Activated CD8-positive, alpha-beta memory T cell treated with anti-CD3 and anti-CD28 coated beads, Interleukin-2, amount 10 ng/mL, durations not matched to agents 7 days and 5 days (primary cell): ENCODE results near the gene HS3ST1. TPM values are rescaled to one million over a fixed set of nuclear protein-coding genes. Genes with fewer than 3 reads are reported as not detected.
"Not testable (repeated sequence)": the region's sequence is repeated elsewhere in the genome, so short reads cannot be mapped to it uniquely, and the experiment has no call there.

ENCODE experiments used
- ATAC-seq: fragments of 150-1000 bp; cut with Tn5 transposase; one replicate; pipeline ENCODE4 v1.10.0; 2021; ENCODE audit warnings: moderate library complexity
- CTCF ChIA-PET: fragments of 350-600 bp; sonication (Branson Sonifier 250); formaldehyde crosslinking; loops from one replicate; lab custom pipeline; 2021; ENCODE audit warnings: antibody characterized with exemption; lab: Charles Lee
- DNase-seq: peaks from one replicate; pipeline ENCODE4 v3.0.0-alpha.2; 2020
- H3K27ac Mint-ChIP-seq: one replicate; pipeline ENCODE4 v1.8.0; 2021; ENCODE audit warnings: mild to moderate bottlenecking, mixed read lengths
- H3K27me3 Mint-ChIP-seq: one replicate; pipeline ENCODE4 v1.8.0; 2021; ENCODE audit warnings: mixed read lengths
- H3K36me3 Mint-ChIP-seq: one replicate; pipeline ENCODE4 v1.8.0; 2021; ENCODE audit warnings: mild to moderate bottlenecking, mixed read lengths
- H3K4me1 Mint-ChIP-seq: one replicate; pipeline ENCODE4 v1.8.0; 2021; ENCODE audit warnings: mixed read lengths
- H3K4me3 Mint-ChIP-seq: one replicate; pipeline ENCODE4 v1.8.0; 2021; ENCODE audit warnings: mild to moderate bottlenecking, moderate library complexity, mixed read lengths
- H3K9me3 Mint-ChIP-seq: one replicate; pipeline ENCODE4 v1.8.0; 2022; ENCODE audit warnings: low read depth, mixed read lengths
- total RNA-seq, 2 experiments: library from RNA; stranded (reverse); gene quantifications; one replicate each; pipeline ENCODE4 v1.2.3, GENCODE V29; 2021

The HS3ST1 gene
- total RNA-seq, 2 experiments from 2014 or later = 0.19 TPM; not detected in 1

DNA sequence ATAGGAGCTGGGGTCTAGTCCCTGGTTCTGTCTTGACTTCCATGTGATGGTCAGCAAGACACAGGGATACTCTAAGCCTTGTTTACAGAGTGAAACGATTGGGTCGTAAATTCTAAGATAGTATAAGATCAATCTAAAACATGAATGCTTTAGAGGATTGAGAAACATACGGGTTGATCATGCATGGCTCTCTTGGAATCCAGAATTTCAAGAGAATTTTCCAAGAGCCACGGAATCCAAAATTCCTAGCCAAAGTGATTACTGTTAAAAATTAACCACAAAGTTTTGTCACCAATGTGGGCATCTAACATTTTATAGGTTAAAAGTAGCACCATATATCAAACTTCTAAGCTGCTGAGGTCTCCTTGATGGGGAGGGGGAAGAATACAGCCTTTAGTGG lies 16.5 kb downstream of the HS3ST1 start:
- Mint-ChIP-seq H3K36me3 (no peaks in the 10 kb centered on the region), H3K9me3 (no peaks in the 10 kb centered on the region), H3K27ac (no peak overlapping the region), H3K27me3 (peaks cover 4% of the 10 kb centered on the region), H3K4me1 (no peaks in the 10 kb centered on the region), H3K4me3 (no peak overlapping the region)
- CTCF ChIA-PET = no interaction called here
- ATAC-seq (no peak), DNase-seq (no peak)

DNA sequence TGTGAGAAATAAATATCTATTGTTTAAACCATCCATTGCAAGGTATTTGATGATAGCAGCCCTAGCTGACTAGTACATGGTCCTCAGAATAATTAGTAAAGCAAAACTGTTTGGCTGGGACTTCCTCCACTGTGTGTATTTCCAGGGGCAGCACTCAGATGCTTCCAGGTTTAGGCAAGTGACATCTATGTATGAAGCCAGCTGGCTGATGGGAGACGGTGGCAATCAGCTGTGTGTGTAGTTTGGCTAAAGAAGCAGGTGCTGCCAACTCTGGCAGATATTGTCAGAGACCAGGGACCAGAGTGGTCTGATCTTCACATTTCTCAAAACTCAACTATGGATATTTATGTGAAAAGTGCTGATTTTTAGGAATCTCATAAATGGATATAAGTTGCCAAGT lies 19.1 kb downstream of the HS3ST1 start:
- H3K4me3 Mint-ChIP-seq = no peak overlapping the region
- no peaks in the 10 kb centered on the region for H3K36me3 Mint-ChIP-seq
- H3K27ac Mint-ChIP-seq = no peak overlapping the region
- no peaks in the 10 kb centered on the region for H3K9me3 Mint-ChIP-seq
- H3K27me3 Mint-ChIP-seq = peaks cover 2% of the 10 kb centered on the region
- CTCF ChIA-PET = no interaction called here
- no peaks in the 10 kb centered on the region for H3K4me1 Mint-ChIP-seq
- DNase-seq (no peak), ATAC-seq (no peak)

DNA sequence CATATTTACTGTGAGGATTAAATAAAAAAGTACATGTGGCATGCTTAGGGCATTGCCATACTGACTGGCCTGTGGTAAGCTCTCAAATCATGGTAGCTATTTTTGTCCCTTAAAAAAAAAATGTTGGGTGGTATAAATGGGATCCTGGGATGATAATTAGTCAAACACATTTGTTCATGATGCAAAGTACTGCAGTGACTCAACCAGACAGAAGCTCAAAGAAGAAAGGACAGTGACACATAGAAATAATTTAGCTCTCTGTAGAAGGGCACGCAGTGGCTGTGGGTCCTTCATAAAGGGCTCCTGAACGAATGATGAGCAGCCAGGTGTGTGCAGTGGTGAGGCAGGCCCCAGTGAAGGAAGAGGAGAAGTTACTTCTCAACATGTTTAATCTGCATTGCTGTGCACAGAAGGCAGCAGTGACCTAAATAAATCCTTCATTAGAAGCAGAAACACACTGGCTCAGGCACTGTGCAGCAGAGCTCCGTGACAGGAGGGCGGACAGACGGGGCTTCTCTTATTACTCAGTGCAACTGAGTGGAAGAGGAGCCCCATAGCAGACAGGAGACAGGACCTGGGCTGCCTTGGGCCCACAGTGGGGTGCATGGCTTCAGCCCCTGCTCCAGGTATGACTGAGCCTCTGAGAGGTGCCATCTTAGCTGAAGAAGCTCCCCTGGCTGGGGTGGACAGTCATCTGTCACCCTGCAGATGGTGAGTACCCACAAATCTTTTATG lies 20.3 kb downstream of the HS3ST1 start:
- CTCF ChIA-PET = no interaction called here

DNA sequence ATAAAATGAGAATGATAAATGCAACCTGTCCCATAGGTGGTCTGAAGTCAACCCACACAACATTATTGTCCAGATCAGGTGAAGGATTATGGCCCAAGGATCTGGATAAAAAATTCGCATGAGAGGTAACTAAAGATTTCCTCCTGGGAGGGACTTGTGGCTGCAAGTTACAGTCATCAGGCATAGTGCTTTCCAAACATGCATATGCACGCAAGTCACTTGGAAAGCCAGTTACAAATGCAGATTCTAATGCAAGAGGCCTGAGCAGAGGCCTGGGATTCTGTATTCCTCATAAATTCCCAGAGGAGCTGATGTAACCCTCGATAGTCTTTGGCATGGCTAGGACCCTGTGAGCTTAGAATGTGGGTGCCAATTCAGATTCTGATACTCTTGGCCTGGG lies 21.1 kb downstream of the HS3ST1 start:
- Mint-ChIP-seq H3K4me1 (no peaks in the 10 kb centered on the region), H3K27ac (no peak overlapping the region), H3K36me3 (no peaks in the 10 kb centered on the region), H3K9me3 (no peaks in the 10 kb centered on the region), H3K27me3 (peaks cover 2% of the 10 kb centered on the region), H3K4me3 (no peak overlapping the region)
- CTCF ChIA-PET = no interaction called here
- no peak for ATAC-seq
- no peak for DNase-seq

More for the DNA sequence above, 20.3 kb downstream of the HS3ST1 start:
- H3K36me3 Mint-ChIP-seq = no peaks in the 10 kb centered on the region
- H3K27me3 Mint-ChIP-seq = peaks cover 2% of the 10 kb centered on the region
- H3K9me3 Mint-ChIP-seq = no peaks in the 10 kb centered on the region
- H3K4me3 Mint-ChIP-seq = no peak overlapping the region
- no peak for DNase-seq
- no peaks in the 10 kb centered on the region for H3K4me1 Mint-ChIP-seq
- no peak for ATAC-seq
- H3K27ac Mint-ChIP-seq = no peak overlapping the region

DNA sequence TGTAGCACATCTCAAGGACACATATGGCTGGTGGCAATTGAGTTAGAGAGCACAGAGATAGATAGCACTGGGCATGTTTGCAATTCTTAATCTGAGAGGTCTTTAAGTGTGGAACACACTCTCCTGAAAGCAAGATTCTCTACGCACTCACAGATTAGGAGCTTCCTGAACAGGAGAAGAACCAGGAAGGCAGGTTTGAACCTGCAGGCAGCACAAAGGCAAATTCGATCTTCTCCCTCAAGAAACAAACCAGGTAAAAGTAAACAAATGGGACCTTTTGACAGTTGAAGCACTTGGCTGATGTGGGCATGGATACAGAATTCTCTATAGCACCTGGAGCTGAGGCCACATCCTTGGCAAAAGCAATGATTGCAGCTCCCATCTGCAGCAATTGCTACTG lies 24.3 kb downstream of the HS3ST1 start:
- H3K36me3 Mint-ChIP-seq = no peaks in the 10 kb centered on the region

DNA sequence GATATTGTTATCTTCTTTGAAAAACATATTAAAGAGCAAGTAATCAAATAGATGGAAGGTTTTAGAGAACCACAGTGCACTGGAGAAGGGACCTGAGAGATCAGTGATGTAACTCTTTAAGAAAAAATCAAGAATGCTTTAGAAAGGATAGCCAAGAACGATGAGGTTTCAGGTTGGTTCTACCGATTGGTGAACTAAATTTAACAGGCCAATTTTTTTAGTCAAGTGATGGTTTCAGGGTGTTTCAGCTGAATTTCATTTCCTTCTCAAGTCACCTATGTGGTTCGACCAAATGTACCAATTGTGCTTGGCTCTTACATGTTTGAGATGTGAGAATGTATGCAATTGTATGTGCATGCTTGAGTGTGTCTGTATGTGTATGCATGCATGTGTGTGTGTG lies 26.5 kb downstream of the HS3ST1 start:
- ATAC-seq (no peak), DNase-seq (no peak)
- H3K4me3 Mint-ChIP-seq = no peak overlapping the region
- no peak overlapping the region for H3K27ac Mint-ChIP-seq
- no peaks in the 10 kb centered on the region for H3K36me3 Mint-ChIP-seq
- H3K4me1 Mint-ChIP-seq = no peaks in the 10 kb centered on the region
- no peaks in the 10 kb centered on the region for H3K9me3 Mint-ChIP-seq
- H3K27me3 Mint-ChIP-seq = no peaks in the 10 kb centered on the region
- CTCF ChIA-PET = no interaction called here

More for the DNA sequence above, 24.3 kb downstream of the HS3ST1 start:
- Mint-ChIP-seq H3K9me3 (no peaks in the 10 kb centered on the region), H3K27me3 (no peaks in the 10 kb centered on the region), H3K4me1 (no peaks in the 10 kb centered on the region), H3K4me3 (no peak overlapping the region), H3K27ac (no peak overlapping the region)
- DNase-seq = no peak
- CTCF ChIA-PET = no interaction called here
- ATAC-seq = no peak

DNA sequence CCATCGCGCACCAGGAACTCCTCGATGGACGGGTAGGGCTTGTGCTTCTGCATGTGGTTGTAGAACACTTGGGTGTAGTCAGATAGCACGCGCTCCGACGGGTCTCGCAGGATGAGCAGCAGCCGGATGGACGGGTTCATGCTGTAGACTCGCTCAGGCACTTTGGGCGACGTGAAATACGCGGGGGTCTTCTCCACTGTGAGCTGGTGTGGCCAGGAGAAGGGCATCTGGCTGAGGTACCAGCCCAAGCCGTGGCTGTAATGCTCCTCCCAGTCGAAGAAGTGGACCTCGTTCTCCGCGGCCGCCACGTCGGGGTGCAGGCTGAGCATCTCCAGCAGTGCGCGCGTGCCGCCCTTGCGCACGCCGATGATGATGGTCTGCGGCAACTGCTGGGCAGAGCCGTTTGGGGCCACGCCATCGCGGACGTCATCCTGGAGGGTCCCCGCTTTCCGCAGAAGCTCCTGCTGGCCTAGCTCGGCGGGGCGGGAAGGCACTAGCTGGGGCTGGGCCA lies 29.2 kb downstream of the HS3ST1 start:
- DNase-seq (no peak), ATAC-seq (no peak)
- Mint-ChIP-seq H3K27me3 (no peaks in the 10 kb centered on the region), H3K4me3 (no peak overlapping the region), H3K4me1 (no peaks in the 10 kb centered on the region), H3K9me3 (no peaks in the 10 kb centered on the region), H3K36me3 (no peaks in the 10 kb centered on the region), H3K27ac (no peak overlapping the region)
- CTCF ChIA-PET = no interaction called here

DNA sequence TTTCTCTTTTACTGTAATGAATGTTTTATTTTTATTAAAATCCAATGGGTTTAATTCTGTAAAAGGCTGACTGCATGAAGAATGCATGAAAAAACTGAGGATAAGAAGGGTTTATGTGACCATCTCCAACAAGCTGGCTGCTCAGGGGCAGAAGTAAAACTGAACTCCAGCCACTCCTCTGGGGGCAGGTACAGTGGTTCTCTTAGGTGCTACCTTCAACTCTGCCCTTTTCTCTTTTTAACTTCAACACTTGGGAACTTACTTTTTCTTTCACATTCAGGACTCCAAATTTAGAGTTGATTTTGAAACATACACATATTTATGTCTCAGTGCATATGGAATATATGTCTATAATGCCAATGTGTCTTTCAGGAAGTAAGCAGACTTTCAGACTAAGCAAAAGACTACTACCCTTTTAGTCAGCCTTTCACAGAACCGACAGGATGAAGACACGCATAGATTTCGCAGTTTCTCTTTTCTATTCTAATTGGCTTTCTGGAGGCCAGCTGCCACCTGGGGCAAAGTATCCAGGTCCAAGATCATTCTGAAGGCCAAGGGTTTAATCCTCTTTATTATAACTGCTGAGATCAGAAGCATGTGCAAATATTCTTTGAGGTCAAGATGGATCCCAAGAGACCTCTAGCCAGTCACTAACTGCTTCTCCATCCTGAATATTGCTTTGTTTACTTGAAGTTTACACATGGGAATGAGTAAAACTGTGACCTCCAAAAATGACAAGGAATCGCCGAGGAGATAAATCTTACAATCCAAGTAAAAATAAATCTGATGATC lies 30.7 kb downstream of the HS3ST1 start:
- H3K4me1 Mint-ChIP-seq = no peaks in the 10 kb centered on the region
- no peak for DNase-seq
- CTCF ChIA-PET = no interaction called here
- no peaks in the 10 kb centered on the region for H3K27me3 Mint-ChIP-seq
- no peak overlapping the region for H3K27ac Mint-ChIP-seq
- H3K4me3 Mint-ChIP-seq = no peak overlapping the region
- no peak for ATAC-seq
- H3K36me3 Mint-ChIP-seq = no peaks in the 10 kb centered on the region
- no peaks in the 10 kb centered on the region for H3K9me3 Mint-ChIP-seq

DNA sequence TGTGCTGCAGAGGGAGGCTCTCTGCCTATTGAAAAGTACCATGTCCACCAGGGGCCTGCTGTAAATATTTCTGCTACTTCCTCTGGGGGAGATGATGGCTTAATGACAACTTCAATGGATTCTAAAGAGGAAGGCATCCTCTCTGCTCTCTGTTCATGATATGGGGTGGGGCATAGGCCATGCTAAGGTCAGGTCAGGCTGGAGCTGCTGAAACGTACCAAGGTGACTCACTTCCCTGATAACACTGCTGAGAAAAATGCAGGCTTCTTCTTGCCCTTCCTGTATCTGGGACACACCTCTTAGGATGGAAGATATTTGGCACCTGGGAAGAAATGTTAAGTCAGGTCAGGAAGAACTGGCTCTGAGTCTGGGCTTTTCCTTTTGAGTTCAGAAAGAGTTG lies 31.5 kb downstream of the HS3ST1 start:
- ATAC-seq (no peak), DNase-seq (no peak)
- CTCF ChIA-PET = no interaction called here
- Mint-ChIP-seq H3K9me3 (no peaks in the 10 kb centered on the region), H3K27ac (no peak overlapping the region), H3K36me3 (no peaks in the 10 kb centered on the region), H3K4me1 (no peaks in the 10 kb centered on the region), H3K4me3 (no peak overlapping the region), H3K27me3 (no peaks in the 10 kb centered on the region)

DNA sequence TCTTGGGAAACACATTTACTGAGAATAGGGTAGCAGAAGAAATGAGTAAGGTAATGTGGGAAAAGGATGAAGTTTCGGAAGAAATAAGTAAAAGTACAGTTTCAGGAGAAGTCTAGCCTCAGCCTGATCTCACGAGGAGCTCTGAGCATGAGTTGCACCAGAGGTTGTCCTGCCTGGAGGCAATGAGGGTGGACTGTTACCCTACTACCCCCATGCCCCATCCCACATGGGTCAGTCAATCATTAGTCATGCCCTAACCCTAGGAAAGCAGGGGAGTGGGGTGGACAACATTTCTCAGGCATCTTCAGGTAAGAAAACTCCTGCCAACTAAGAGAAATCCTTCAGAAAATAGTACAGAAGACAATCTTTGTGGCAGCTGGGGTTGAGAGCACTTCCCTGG lies 35.1 kb downstream of the HS3ST1 start:
- no peak for ATAC-seq
- H3K27ac Mint-ChIP-seq = no peak overlapping the region
- H3K4me1 Mint-ChIP-seq = no peaks in the 10 kb centered on the region
- CTCF ChIA-PET = no interaction called here
- no peak overlapping the region for H3K4me3 Mint-ChIP-seq
- DNase-seq = no peak
- no peaks in the 10 kb centered on the region for H3K27me3 Mint-ChIP-seq
- H3K36me3 Mint-ChIP-seq = no peaks in the 10 kb centered on the region
- H3K9me3 Mint-ChIP-seq = no peaks in the 10 kb centered on the region

DNA sequence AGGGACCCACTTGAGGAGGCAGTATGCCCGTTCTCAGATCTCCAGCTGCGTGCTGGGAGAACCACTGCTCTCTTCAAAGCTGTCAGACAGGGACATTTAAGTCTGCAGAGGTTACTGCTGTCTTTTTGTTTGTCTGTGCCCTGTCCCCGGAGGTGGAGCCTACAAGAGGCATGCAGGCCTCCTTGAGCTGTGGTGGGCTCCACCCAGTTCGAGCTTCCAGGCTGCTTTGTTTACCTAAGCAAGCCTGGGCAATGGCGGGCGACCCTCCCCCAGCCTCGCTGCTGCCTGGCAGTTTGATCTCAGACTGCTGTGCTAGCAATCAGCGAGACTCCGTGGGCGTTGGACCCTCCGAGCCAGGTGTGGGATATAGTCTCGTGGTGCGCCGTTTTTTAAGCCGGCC lies 44.6 kb downstream of the HS3ST1 start:
- H3K36me3 Mint-ChIP-seq, H3K9me3 Mint-ChIP-seq, H3K27me3 Mint-ChIP-seq, CTCF ChIA-PET, DNase-seq, H3K4me1 Mint-ChIP-seq, ATAC-seq, H3K27ac Mint-ChIP-seq, H3K4me3 Mint-ChIP-seq: not testable (repeated sequence)

DNA sequence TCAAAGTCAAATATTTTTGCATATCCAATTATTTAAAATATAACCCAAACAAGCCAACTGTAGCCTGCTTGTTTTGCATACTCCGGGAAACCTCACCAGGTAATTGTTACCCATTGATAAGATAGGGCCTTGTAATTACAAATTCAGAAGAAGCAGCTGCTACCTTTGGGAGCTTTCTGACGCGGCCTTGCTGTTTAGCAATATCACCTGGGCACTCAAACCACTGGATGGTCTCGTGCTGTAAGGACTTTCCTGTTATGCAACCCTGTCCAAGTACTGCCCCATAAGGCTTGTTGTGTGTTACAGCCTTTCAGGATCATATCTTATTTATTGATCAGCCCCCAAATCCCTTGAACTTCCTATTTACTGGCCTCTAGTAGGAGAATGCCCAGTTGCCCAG lies 52.1 kb downstream of the HS3ST1 start:
- CTCF ChIA-PET = no interaction called here
- no peak for DNase-seq
- no peak for ATAC-seq
- no peak overlapping the region for H3K4me3 Mint-ChIP-seq
- H3K27ac Mint-ChIP-seq = no peak overlapping the region
- peaks cover 2% of the 10 kb centered on the region for H3K9me3 Mint-ChIP-seq
- H3K4me1 Mint-ChIP-seq = no peaks in the 10 kb centered on the region
- no peaks in the 10 kb centered on the region for H3K36me3 Mint-ChIP-seq
- H3K27me3 Mint-ChIP-seq = no peaks in the 10 kb centered on the region

DNA sequence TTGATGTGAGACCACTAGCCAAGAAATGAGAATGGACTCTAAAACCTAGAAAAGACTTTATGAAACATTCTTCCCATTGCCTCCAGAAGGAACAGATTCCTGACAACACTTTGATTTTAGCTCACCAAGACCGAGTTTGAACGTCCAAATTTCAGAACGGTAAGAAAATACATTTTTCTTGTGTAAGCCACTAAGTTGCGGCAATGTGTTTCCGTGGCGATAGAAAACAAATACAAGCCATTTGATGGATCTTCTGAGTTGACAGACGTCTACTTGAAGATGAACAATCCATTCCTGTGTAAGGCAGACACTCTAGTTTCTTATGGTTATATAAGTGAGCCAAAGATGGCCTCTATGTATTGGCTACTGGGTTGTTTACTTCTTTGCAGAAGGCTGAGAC lies 52.5 kb downstream of the HS3ST1 start:
- no peaks in the 10 kb centered on the region for H3K27me3 Mint-ChIP-seq
- H3K9me3 Mint-ChIP-seq = peaks cover 2% of the 10 kb centered on the region
- no peaks in the 10 kb centered on the region for H3K36me3 Mint-ChIP-seq
- DNase-seq (no peak), ATAC-seq (no peak)
- no peak overlapping the region for H3K4me3 Mint-ChIP-seq
- H3K4me1 Mint-ChIP-seq = no peaks in the 10 kb centered on the region
- CTCF ChIA-PET = no interaction called here
- H3K27ac Mint-ChIP-seq = no peak overlapping the region

DNA sequence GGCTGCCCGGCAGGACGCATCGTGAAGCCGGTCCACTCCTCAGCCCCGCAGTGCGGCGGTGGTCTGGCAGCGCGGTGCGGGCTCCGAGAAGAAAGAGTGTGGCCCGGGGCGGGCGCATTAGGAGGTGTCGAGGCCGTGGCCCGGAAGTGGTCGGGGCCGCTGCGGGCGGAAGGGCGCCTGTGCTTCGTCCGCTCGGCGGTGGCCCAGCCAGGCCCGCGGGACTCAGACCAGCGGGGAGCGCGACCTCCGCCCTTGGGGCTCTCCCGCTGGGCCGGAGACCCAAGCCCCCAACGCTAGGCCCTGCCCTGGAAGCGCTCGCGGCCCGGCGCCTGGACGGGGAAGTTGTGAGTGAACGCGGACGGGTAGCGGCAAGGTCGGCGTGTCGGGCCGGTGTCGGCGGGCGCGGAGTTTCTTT lies 60.0 kb downstream of the HS3ST1 start:
- no peak overlapping the region for H3K27ac Mint-ChIP-seq
- peaks cover 9% of the 10 kb centered on the region for H3K27me3 Mint-ChIP-seq
- H3K36me3 Mint-ChIP-seq = no peaks in the 10 kb centered on the region
- H3K4me3 Mint-ChIP-seq = no peak overlapping the region
- CTCF ChIA-PET = no interaction called here
- ATAC-seq (no peak), DNase-seq (no peak)
- no peaks in the 10 kb centered on the region for H3K9me3 Mint-ChIP-seq
- H3K4me1 Mint-ChIP-seq = no peaks in the 10 kb centered on the region
